GM23248 (cell line): ENCODE results near the gene CTPS2. TPM values are rescaled to one million over a fixed set of nuclear protein-coding genes. Genes with fewer than 3 reads are reported as not detected.
"Not testable (repeated sequence)": the region's sequence is repeated elsewhere in the genome, so short reads cannot be mapped to it uniquely, and the experiment has no call there.

Source experiments
- DNase-seq: peaks from one replicate; pipeline ENCODE4 v3.0.0-alpha.2; 2015
- H2AFZ ChIP-seq: fragments of 200-600 bp; sonication (generic); 2 replicates; pipeline ENCODE4 v1.6.1; 2016; ENCODE audit warnings: antibody characterized with exemption
- H3F3A ChIP-seq: fragments of 200-600 bp; sonication (generic); 2 replicates; pipeline ENCODE4 v1.6.1; 2016; ENCODE audit warnings: mild to moderate bottlenecking, antibody characterized with exemption, mixed run types; ENCODE audit not compliant: insufficient read depth
- H3K27ac ChIP-seq: fragments of 200-600 bp; sonication (generic); 2 replicates; pipeline ENCODE4 v1.5.1; 2016; ENCODE audit warnings: mild to moderate bottlenecking
- H3K27me3 ChIP-seq: fragments of 200-600 bp; sonication (generic); replicated peaks from 2 replicates; pipeline ENCODE4 v1.6.1; 2016; ENCODE audit warnings: mild to moderate bottlenecking; ENCODE audit not compliant: insufficient read depth
- H3K36me3 ChIP-seq: fragments of 200-600 bp; sonication (generic); 2 replicates; pipeline ENCODE4 v1.6.1; 2016; ENCODE audit warnings: low read depth, mild to moderate bottlenecking
- H3K4me1 ChIP-seq: fragments of 200-600 bp; sonication (generic); 2 replicates; pipeline ENCODE4 v1.6.1; 2016; ENCODE audit warnings: mild to moderate bottlenecking; ENCODE audit not compliant: insufficient read depth
- H3K4me2 ChIP-seq: fragments of 200-600 bp; sonication (generic); one replicate; pipeline ENCODE4 v1.6.1; 2016; ENCODE audit warnings: mild to moderate bottlenecking; ENCODE audit not compliant: unreplicated experiment
- H3K4me3 ChIP-seq: fragments of 200-600 bp; sonication (generic); 2 replicates; pipeline ENCODE4 v1.5.1; 2016; ENCODE audit warnings: mild to moderate bottlenecking
- H3K79me2 ChIP-seq: fragments of 200-600 bp; sonication (generic); 2 replicates; pipeline ENCODE4 v1.6.1; 2016; ENCODE audit warnings: mild to moderate bottlenecking; ENCODE audit not compliant: insufficient read depth
- H3K9ac ChIP-seq: fragments of 200-600 bp; sonication (generic); 2 replicates; pipeline ENCODE4 v1.6.1; 2016; ENCODE audit warnings: mild to moderate bottlenecking
- H3K9me2 ChIP-seq: fragments of 200-600 bp; sonication (generic); 2 replicates; pipeline ENCODE4 v1.6.1; 2016; ENCODE audit warnings: mixed run types, mild to moderate bottlenecking, moderate library complexity; ENCODE audit not compliant: insufficient read depth
- H3K9me3 ChIP-seq: fragments of 200-600 bp; sonication (generic); one replicate; pipeline ENCODE4 v1.6.1; 2017; ENCODE audit warnings: low read depth
- H4K20me1 ChIP-seq: fragments of 200-600 bp; sonication (generic); 2 replicates; pipeline ENCODE4 v1.6.0; 2016; ENCODE audit not compliant: insufficient read depth
- EZH2 ChIP-seq: fragments of 200-600 bp; sonication (generic); IDR thresholded peaks from 2 replicates; pipeline ENCODE4 v1.6.1; 2018; ENCODE audit warnings: antibody characterized with exemption, mild to moderate bottlenecking; ENCODE audit not compliant: insufficient read depth, poor library complexity, severe bottlenecking
- EZH2phosphoT487 ChIP-seq: fragments of 200-600 bp; sonication (generic); IDR thresholded peaks from 2 replicates; pipeline ENCODE4 v1.6.1; 2018; ENCODE audit warnings: antibody characterized with exemption, moderate library complexity, mild to moderate bottlenecking, low read depth; ENCODE audit not compliant: insufficient read depth
- WGBS, 2 experiments: methylation state at CpG; one replicate each; pipeline ENCODE4 v1.1.6; 2015 to 2017; ENCODE audit warnings: low lambda C conversion rate in 2 of 2, low coverage in 1 of 2; ENCODE audit errors: missing lambda C conversion rate in 2 of 2; 5-methylcytosine and 5-hydroxymethylcytosine counted together
- in situ Hi-C: fragments of 300-500 bp; cut with MboI; formaldehyde crosslinking; loops from 2 replicates; pipeline ENCODE4 v1.15.0; 2020
- polyA plus RNA-seq: library from polyadenylated mRNA; unstranded; fragments of >200 nt; fragmentation: Nextera tagmentation; extraction: Ambion mirVana; gene quantifications from 2 replicates; pipeline ENCODE4 v1.2.1, GENCODE V29; 2016
- total RNA-seq: library from RNA; depleted of rRNA; stranded (reverse); fragments of >200 nt; shearing (Covaris generic); gene quantifications from 2 replicates; pipeline ENCODE4 v1.2.3, GENCODE V29; 2014

CTPS2 gene
- total and polyA plus RNA-seq, 2 experiments from 2014 or later: 4.4 to 5.8 TPM

- peak; percentile 6 for DNase-seq
- Histone ChIP-seq H3K9ac (no peak overlapping the region), H3K36me3 (no peaks in the 10 kb centered on the region), H3K27me3 (no peaks in the 10 kb centered on the region), H3K4me3 (0 out of 2 replicates have a peak overlapping the region, but pooled peaks have one; percentile 22), H3F3A (peaks cover 12% of the 10 kb centered on the region; the same call in 1 of the 2 replicates), H3K4me2 (peak overlapping the region; percentile 35), H3K9me3 (no peaks in the 10 kb centered on the region), H3K4me1 (peaks cover 6% of the 10 kb centered on the region; the same call in 1 of the 2 replicates), H4K20me1 (no peaks in the 10 kb centered on the region; the same call in 1 of the 2 replicates), H2AFZ (no peak overlapping the region), H3K27ac (no peak overlapping the region), H3K79me2 (peaks cover 76% of the 10 kb centered on the region), H3K9me2 (no peaks in the 10 kb centered on the region)
- TF ChIP-seq EZH2: no peak
- TF ChIP-seq EZH2phosphoT487: no peak
- in situ Hi-C loops: no loop called here
- 7 to 51% methylated on average over 2 to 4 of the region's 4 CpGs for WGBS, 2 experiments
Observed at GRCh38 chrX:16722481-16722880, 10.0 kb upstream of the CTPS2 start.

- Histone ChIP-seq H3K9me3 (no peaks in the 10 kb centered on the region), H3K4me1 (peaks cover 6% of the 10 kb centered on the region; the same call in 1 of the 2 replicates), H3K9me2 (no peaks in the 10 kb centered on the region), H3F3A (peaks cover 12% of the 10 kb centered on the region; the same call in 1 of the 2 replicates), H3K4me2 (peak within 1 kb of the TSS; percentile 91), H4K20me1 (no peaks in the 10 kb centered on the region), H3K36me3 (no peaks in the 10 kb centered on the region), H3K79me2 (peaks cover 48% of the 10 kb centered on the region), H3K4me3 (peak within 1 kb of the TSS; percentile 92), H3K27ac (peak within 1 kb of the TSS; percentile 99), H3K27me3 (no peaks in the 10 kb centered on the region), H3K9ac (peak within 1 kb of the TSS; percentile 97), H2AFZ (peak within 1 kb of the TSS; percentile 88)
- WGBS, 2 experiments: 0 to 1% methylated on average over 22 to 35 of the region's 54 CpGs
- peak; percentile 94 for DNase-seq
- TF ChIP-seq EZH2phosphoT487: no peak
- no peak for TF ChIP-seq EZH2
- in situ Hi-C loops: no loop called here
Observed at GRCh38 chrX:16719334-16720084, 7.0 kb upstream of the CTPS2 start, which contains the start of gene SYAP1. Gene SYAP1 (plus strand): TSS chrX:16719612. CDS start chrX:16719725, 113 bp downstream.

DNA sequence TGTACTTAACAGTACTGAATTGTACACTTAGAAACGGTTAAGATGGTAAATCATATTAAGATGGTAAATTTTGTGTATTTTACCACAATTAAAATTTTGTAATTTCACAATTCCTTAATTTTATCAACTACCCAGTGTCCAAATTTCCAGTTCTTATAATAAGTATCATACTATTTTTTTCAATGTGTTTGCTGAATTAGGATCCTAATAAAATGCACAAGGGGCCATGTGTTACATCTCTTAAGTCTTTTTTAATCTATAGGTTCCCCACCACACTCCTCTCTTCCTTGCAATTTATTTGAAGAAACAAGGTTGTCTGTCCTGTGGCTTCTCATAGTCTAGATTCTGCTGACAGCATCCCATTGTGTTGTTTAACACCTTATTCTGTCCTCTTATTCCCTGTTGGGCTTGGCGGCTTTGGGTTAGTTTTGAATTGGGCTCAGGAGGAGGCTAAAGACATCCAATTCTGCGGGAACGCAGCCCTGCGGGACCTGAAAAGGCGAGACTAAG, 6.4 kb upstream of the CTPS2 start:
- H3K79me2 ChIP-seq: peaks cover 42% of the 10 kb centered on the region
- peak overlapping the region; percentile 88 for H2AFZ ChIP-seq
- H3K9me2 ChIP-seq: no peaks in the 10 kb centered on the region
- TF ChIP-seq EZH2phosphoT487 (no peak), EZH2 (no peak)
- H3K9ac ChIP-seq: peak overlapping the region; percentile 97
- H3K4me2 ChIP-seq: peak overlapping the region; percentile 89
- no peaks in the 10 kb centered on the region for H3K27me3 ChIP-seq
- in situ Hi-C loops: no loop called here
- peak overlapping the region; percentile 92 for H3K4me3 ChIP-seq
- 2 to 5% methylated on average over 6 of the region's 6 CpGs for WGBS, 2 experiments
- H3F3A ChIP-seq: peaks cover 12% of the 10 kb centered on the region; the same call in 1 of the 2 replicates
- no peaks in the 10 kb centered on the region for H4K20me1 ChIP-seq
- peaks cover 6% of the 10 kb centered on the region; the same call in 1 of the 2 replicates for H3K4me1 ChIP-seq
- no peak for DNase-seq
- no peaks in the 10 kb centered on the region for H3K36me3 ChIP-seq
- peak overlapping the region; percentile 99 for H3K27ac ChIP-seq
- no peaks in the 10 kb centered on the region for H3K9me3 ChIP-seq

- H3K9me2 ChIP-seq, H3K4me3 ChIP-seq, H3K4me1 ChIP-seq, H3K36me3 ChIP-seq, H3K9me3 ChIP-seq, H3K27me3 ChIP-seq, in situ Hi-C loops, H3K9ac ChIP-seq, H4K20me1 ChIP-seq, H3K4me2 ChIP-seq, H2AFZ ChIP-seq, DNase-seq, H3K27ac ChIP-seq: not testable (repeated sequence)
- Histone ChIP-seq H3F3A (peaks cover 12% of the 10 kb centered on the region; the same call in 1 of the 2 replicates), H3K79me2 (peaks cover 18% of the 10 kb centered on the region)
- 76 to 79% methylated on average over 5 to 6 of the region's 6 CpGs for WGBS, 2 experiments
Observed at GRCh38 chrX:16716451-16716850, 4.0 kb upstream of the CTPS2 start.

GRCh38 chrX:16715638-16716037, 3.2 kb upstream of the CTPS2 start:
- H2AFZ ChIP-seq, H3K4me2 ChIP-seq, H3K4me3 ChIP-seq, H3K9ac ChIP-seq, in situ Hi-C loops, DNase-seq, H3K4me1 ChIP-seq, H3K79me2 ChIP-seq, H3K36me3 ChIP-seq, H3K27ac ChIP-seq, H4K20me1 ChIP-seq, H3K9me3 ChIP-seq, H3K9me2 ChIP-seq, H3K27me3 ChIP-seq: not testable (repeated sequence)
- WGBS, 2 experiments: 94% methylated on average over 6 of the region's 6 CpGs; no CpG with 5 or more reads in 1 of the 2 experiments
- peaks cover 12% of the 10 kb centered on the region; the same call in 1 of the 2 replicates for H3F3A ChIP-seq
